Measurements from ENCODE around the gene FSTL4. TPM values are rescaled to one million over a fixed set of nuclear protein-coding genes. Genes with fewer than 3 reads are reported as not detected.

FSTL4 gene
- 0.52 TPM for total RNA-seq

DNA sequence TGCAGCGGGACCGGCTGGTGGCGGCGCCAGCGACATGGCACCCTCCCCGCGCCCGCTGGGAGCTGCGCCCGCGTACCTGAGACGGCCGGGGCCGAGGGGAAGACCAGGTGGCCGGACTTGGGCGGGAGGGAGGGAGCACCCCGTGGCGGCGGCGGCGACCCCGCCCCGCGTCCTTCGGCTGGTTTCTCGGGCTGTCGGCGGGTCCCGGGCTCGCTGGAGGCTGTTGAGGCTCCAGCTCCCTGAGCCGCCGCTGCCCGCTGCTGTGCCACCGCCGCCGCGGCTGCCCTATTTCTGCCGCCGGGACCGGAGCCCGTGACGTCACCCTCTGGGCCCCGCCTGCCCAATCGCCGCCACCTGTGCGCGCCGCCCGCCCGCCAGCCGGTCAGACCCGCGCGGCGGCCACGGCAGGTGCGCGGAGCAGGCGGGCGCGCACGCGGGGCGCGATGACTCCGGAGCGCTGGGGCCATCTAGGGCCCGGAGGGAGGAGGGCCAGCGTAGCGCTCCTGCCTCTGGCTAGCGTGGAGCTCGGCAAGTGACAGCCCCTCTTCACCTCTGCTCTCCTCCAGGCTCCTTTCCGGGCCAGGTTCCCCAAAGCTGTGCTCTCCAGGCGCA is at the start of gene FSTL4:
Gene FSTL4 (minus strand): TSS at position 293 of the 612 bp plus-strand sequence.
- Histone ChIP-seq H3K27me3 (ENCODE audit: insufficient read depth, low read length) (peaks cover 69% of the 10 kb centered on the region), H3K4me3 (ENCODE audit: low read length) (no peak within 1 kb of the TSS), H3K9me3 (ENCODE audit: low read depth, low read length) (no peaks in the 10 kb centered on the region), H3K4me1 (ENCODE audit: insufficient read depth, low read length) (peaks cover 4% of the 10 kb centered on the region)

DNA sequence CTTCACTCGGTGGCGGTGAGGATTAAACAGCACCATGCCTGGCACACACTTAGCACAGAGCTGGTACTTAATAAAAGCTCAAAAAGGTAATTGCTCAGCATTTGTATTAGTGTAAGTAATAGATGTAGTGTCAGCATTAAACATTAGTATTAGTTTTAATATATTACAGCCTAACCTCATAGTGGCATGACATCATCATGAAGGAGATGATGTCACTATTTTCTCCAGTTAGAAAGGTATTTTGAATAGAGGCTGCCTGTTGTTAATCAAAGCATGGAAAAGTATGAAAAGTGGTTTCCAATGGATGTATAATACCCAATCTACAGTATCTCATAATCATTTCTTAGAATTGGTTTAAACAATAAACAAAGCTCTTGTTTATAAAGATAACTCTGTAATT is 49.0 kb upstream of the FSTL4 start:
- no peak overlapping the region for H3K4me3 ChIP-seq (ENCODE audit: low read length)
- no peaks in the 10 kb centered on the region for H3K4me1 ChIP-seq (ENCODE audit: insufficient read depth, low read length)
- no peaks in the 10 kb centered on the region for H3K9me3 ChIP-seq (ENCODE audit: low read depth, low read length)

DNA sequence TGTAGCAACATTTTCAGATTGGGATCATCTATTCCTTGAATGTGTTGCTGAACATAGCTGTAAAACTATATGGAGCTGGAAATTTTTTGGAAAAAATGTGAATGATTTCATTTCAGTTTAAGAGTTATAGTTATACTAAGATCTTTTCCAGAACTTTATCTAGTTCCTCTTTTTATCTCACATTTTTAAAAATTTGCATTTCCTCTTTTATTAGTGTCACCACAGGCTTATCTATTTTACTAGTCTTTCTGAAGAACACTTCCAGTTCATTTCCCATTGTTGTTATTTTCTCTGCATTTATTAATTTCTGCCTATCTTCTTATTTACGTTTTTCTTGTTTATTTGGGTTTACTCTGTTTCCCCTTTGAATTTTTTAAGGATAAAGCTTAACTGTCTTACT is 46.0 kb upstream of the FSTL4 start:
- Histone ChIP-seq H3K4me3 (ENCODE audit: low read length) (no peak overlapping the region), H3K27me3 (ENCODE audit: insufficient read depth, low read length) (no peaks in the 10 kb centered on the region), H3K9me3 (ENCODE audit: low read depth, low read length) (no peaks in the 10 kb centered on the region), H3K4me1 (ENCODE audit: insufficient read depth, low read length) (no peaks in the 10 kb centered on the region)

More for the DNA sequence above, 49.0 kb upstream of the FSTL4 start:
- no peaks in the 10 kb centered on the region for H3K27me3 ChIP-seq (ENCODE audit: insufficient read depth, low read length)

DNA sequence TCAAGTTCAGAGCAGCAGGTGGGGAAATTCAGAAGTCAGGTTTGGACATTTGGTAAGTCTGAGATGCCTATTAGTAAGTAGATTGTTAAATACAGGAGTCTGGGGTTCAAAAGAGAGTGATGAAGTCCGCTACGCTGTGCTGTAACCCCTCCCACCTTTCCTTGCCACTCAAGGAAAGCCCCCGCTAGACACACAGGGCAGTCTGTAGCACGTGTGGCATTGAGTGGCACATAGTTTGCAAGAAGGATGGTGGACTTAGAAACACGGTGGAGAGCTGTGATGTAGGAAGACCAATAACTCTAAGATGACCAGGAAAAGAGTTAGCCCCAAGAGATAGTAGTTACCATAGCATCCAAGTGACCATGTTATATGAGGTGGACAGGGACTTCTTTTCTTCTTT is 44.7 kb upstream of the FSTL4 start:
- Histone ChIP-seq H3K4me3 (ENCODE audit: low read length) (no peak overlapping the region), H3K9me3 (ENCODE audit: low read depth, low read length) (no peaks in the 10 kb centered on the region), H3K4me1 (ENCODE audit: insufficient read depth, low read length) (no peaks in the 10 kb centered on the region), H3K27me3 (ENCODE audit: insufficient read depth, low read length) (no peaks in the 10 kb centered on the region)

DNA sequence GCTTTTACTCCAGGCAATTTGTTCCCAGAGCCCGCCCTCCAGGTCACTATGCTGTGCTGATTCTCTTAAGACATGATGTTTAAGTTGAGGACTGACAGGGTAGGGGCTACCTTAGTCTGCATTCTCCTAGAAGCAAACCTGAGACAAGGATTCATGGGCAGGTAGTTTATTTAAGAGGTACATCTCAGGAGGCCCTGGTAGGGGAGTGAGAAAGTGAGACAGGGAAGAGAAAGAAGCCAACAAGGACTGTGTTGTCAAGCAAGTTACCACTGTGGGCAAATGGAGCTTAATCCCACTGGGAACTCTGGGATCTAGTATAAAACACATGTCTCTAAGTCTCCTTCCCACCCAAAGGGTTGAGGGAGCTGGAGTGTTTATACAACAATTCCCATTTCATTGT is 43.6 kb upstream of the FSTL4 start:
- Histone ChIP-seq H3K9me3 (ENCODE audit: low read depth, low read length) (no peaks in the 10 kb centered on the region), H3K27me3 (ENCODE audit: insufficient read depth, low read length) (no peaks in the 10 kb centered on the region), H3K4me3 (ENCODE audit: low read length) (no peak overlapping the region), H3K4me1 (ENCODE audit: insufficient read depth, low read length) (no peaks in the 10 kb centered on the region)

DNA sequence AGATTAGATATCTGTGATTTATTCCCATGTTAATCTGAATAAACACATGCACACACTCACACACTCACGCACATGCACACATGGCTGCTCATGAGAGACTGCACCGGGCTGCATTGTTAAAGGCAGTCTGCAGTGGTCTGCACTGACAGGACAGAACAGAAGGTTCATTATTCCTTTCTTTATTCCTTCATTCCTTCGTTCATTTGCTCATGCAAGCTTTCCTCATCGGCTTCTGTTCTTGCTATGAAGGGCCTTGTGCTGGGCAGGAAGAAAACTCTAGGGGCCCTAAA is 41.4 kb upstream of the FSTL4 start:
- Histone ChIP-seq H3K4me1 (ENCODE audit: insufficient read depth, low read length) (no peaks in the 10 kb centered on the region), H3K27me3 (ENCODE audit: insufficient read depth, low read length) (no peaks in the 10 kb centered on the region), H3K9me3 (ENCODE audit: low read depth, low read length) (no peaks in the 10 kb centered on the region), H3K4me3 (ENCODE audit: low read length) (no peak overlapping the region)

DNA sequence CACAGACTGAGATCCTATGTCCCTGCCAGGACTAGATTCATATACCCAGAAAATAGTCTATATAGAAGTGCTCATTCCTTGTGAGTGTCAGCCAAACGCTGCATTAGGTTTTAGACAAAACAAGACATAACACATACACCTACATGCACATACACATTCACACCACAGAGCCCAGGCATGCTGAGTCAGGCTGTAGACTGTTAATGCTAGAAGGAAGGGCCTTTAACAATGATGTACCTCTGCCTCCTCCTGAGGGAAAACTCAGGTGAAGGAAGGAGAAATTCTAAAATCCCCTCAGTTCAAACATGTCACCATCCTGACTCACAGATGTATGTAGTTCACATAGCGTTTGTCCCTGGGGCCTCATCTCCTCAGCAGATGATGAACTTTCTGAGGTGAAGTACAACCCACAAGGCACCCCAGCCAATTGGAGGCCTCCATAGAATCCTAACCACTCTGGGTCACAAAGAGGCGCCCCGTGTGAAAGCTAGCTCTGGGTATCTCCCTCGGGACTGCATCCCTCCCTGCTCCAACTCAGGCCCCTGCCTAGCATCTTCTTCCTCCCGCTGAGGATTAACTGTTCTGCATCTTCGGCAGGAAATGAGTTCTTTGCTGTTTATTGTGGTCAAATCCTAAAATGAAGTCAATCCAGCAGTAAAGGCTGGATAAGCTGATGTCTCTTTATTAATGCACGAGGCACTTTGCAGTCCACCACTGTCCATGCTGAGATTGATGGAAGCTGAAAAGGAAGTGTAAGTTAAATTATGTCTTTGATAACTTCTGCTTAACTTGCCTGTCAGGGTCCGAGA is 40.8 kb upstream of the FSTL4 start:
- Histone ChIP-seq H3K4me1 (ENCODE audit: insufficient read depth, low read length) (no peaks in the 10 kb centered on the region), H3K4me3 (ENCODE audit: low read length) (no peak overlapping the region), H3K9me3 (ENCODE audit: low read depth, low read length) (no peaks in the 10 kb centered on the region), H3K27me3 (ENCODE audit: insufficient read depth, low read length) (no peaks in the 10 kb centered on the region)

DNA sequence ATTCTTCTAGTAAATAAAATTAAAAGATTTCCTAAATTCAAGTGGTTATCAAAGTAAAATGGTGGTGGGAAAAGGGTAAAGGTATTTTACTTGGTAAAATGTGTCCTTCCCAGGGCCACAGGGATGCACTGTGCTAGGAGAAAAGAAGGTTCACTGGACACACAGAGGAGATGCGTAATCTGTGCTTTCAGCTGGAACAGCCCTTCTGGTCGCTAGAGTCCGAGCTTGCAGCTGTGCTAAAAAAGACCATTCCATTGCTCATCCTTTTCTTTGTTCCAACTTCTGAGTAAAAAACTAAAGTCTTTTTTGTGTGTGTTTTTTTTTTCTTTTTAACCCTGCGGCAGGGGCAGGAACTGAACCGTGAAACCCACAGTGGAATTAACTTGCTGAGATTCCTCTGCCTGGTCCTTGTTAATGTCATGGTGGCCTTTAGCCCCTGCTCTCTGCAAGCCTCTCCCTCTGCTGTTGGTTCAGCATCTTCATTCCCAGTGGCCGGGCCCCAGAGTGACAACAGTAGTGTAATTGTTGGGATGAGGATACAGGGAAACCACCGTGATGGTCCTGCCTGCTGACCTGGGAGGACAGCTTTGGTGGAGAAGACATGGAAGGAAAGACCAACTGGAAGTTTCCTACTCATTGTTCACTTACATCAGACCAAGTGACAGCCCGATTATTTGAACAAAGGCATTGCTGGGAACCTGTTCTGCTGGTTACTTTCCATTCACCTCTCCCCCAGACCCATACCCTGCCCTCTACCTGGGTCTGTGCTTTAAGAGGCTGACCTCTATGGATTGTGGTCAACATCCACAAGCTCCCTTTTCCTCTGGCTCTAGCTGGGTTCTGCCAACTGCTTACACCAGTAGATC is 31.9 kb upstream of the FSTL4 start:
- Histone ChIP-seq H3K4me1 (ENCODE audit: insufficient read depth, low read length) (no peaks in the 10 kb centered on the region), H3K4me3 (ENCODE audit: low read length) (no peak overlapping the region), H3K27me3 (ENCODE audit: insufficient read depth, low read length) (no peaks in the 10 kb centered on the region), H3K9me3 (ENCODE audit: low read depth, low read length) (no peaks in the 10 kb centered on the region)

DNA sequence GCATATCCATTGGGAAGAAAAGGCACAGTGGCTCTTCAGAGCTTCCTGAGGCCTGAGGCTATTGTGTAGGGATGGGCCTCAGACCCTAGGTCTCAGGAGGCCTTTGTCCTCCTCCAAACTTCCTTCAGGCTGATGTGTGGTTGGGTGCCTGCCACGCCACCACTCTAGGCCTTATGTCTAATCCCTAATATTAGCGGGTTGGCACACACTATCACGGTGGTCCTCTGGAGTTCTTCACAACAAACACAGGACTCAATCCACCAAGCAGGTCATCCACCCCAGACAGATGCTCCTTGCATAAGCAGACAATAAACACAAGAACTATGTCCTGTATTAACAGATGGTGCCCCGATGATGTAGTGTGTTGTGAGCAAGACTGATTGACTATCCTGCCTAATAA is 31.0 kb upstream of the FSTL4 start:
- H3K9me3 ChIP-seq (ENCODE audit: low read depth, low read length) = no peaks in the 10 kb centered on the region
- H3K27me3 ChIP-seq (ENCODE audit: insufficient read depth, low read length) = no peaks in the 10 kb centered on the region
- H3K4me3 ChIP-seq (ENCODE audit: low read length) = no peak overlapping the region
- no peaks in the 10 kb centered on the region for H3K4me1 ChIP-seq (ENCODE audit: insufficient read depth, low read length)

DNA sequence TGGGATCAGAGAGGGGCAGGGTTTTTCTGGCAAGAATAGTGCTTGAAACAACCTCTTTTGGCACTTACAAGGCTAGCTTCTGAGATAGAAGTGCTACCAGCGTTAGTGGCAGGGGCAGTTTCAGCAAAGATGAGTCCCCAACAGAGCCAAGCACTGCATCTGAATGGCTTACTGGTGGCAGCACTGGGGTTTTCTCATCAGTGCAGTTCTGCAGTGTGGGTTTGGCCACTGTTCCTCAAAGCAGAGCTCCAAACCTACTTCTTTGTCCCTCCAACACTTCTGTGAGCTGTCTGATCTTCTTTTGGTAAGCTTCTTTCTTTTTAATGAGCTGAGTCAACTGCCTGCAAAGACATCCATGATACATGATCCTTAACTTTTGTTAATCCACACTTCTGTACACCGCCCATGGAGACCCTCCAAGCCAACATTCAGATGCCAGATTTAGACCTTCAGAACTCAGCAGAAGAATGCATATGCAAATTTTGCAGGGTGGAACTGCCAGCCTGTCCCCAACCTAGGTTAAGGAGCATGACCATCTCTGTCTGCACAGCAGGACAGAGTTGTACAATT is 29.9 kb upstream of the FSTL4 start:
- Histone ChIP-seq H3K4me3 (ENCODE audit: low read length) (no peak overlapping the region), H3K4me1 (ENCODE audit: insufficient read depth, low read length) (no peaks in the 10 kb centered on the region)

DNA sequence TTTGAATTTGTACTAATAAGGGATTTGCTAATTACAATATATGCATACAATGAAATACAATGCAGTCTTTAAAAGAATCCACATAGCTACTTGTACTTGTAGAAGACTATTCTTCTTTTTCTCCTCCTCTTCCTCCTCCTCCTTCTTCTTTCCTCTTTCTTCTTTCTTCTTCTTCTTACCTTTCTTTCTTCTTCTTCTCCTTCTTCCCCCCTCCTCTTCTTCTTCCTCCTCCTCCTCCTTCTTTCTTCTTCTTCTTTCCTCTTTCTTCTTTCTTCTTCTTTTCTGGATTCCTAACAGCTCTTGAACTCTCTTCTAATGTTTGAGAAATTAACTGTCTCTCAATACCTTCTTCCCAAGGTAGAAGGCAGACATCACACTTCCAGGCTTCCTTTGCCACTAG is 29.3 kb upstream of the FSTL4 start:
- Histone ChIP-seq H3K9me3 (ENCODE audit: low read depth, low read length) (no peaks in the 10 kb centered on the region), H3K27me3 (ENCODE audit: insufficient read depth, low read length) (no peaks in the 10 kb centered on the region), H3K4me3 (ENCODE audit: low read length) (no peak overlapping the region), H3K4me1 (ENCODE audit: insufficient read depth, low read length) (no peaks in the 10 kb centered on the region)

More for the DNA sequence above, 29.9 kb upstream of the FSTL4 start:
- no peaks in the 10 kb centered on the region for H3K9me3 ChIP-seq (ENCODE audit: low read depth, low read length)
- H3K27me3 ChIP-seq (ENCODE audit: insufficient read depth, low read length) = no peaks in the 10 kb centered on the region

DNA sequence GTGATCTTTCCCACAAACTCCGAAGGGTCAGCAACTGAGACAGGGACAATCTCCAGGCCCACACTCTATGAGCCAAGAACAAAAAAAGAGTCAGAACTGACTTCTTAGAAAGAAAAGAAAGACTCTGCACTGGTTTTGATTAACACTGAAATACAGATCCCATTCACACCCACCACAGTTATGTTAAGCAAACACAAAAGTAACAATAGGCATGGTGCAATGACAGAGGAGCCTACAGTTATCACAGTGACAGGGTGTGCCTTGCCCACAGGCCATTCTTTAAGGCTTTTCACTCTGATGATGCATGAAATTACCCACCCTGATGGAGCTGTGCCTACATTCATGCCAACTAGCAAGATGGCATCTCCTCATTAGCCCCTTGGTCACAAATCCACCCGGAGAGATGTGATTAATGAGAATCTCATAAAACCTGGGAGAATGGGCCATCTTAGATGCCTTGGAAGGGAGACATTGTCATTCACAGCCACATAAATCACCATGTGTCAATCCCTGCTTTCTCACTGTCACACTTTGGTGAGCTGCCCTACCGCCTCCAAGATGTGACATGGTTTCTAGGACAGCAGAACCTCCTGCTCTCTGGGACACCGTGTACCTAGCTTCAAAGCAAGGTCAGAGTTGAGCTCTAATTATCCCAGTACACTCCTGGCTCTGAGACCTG is 27.6 kb upstream of the FSTL4 start:
- no peaks in the 10 kb centered on the region for H3K4me1 ChIP-seq (ENCODE audit: insufficient read depth, low read length)
- H3K27me3 ChIP-seq (ENCODE audit: insufficient read depth, low read length) = no peaks in the 10 kb centered on the region
- H3K4me3 ChIP-seq (ENCODE audit: low read length) = no peak overlapping the region
- H3K9me3 ChIP-seq (ENCODE audit: low read depth, low read length) = no peaks in the 10 kb centered on the region

DNA sequence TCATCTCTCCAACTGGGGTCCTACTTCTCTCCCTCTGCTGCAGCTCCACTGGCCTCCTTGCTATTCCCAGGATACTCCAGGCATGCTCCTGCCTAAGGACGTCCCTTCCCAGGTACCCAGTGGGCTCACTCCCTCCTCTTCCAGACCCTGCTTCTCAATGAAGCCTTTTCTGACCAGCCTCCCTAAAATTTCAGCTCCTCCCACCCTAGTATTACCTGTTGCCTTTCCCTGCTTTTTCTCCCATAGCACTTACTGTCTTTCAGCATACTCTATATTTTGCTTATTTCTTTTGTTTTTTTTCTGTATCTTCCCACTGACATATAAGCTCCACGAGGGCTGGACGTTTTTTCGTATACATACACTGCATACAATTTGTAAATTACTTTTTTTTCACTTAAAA is 26.1 kb upstream of the FSTL4 start:
- no peak overlapping the region for H3K4me3 ChIP-seq (ENCODE audit: low read length)
- no peaks in the 10 kb centered on the region for H3K9me3 ChIP-seq (ENCODE audit: low read depth, low read length)
- no peaks in the 10 kb centered on the region for H3K27me3 ChIP-seq (ENCODE audit: insufficient read depth, low read length)
- H3K4me1 ChIP-seq (ENCODE audit: insufficient read depth, low read length) = no peaks in the 10 kb centered on the region

DNA sequence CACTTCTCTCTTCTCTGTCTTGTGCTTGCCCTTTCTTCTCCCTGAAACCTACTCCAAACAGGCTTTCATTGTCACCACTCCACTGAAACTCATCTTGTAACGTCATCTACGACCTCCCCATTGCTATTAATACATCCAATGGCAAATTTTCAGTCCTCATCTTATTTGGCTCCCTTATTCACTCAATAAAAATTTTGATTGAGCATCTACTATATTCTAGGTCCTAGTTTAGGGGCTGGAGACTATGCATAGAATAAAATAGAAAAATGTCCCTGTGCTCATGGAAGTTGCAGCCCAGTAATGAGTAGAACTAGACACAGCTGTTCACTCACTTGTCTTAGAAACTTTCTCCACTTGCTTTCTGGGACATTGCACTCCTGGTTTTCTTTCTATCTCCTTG is 24.9 kb upstream of the FSTL4 start:
- Histone ChIP-seq H3K4me3 (ENCODE audit: low read length) (no peak overlapping the region), H3K27me3 (ENCODE audit: insufficient read depth, low read length) (no peaks in the 10 kb centered on the region), H3K4me1 (ENCODE audit: insufficient read depth, low read length) (no peaks in the 10 kb centered on the region), H3K9me3 (ENCODE audit: low read depth, low read length) (no peaks in the 10 kb centered on the region)

DNA sequence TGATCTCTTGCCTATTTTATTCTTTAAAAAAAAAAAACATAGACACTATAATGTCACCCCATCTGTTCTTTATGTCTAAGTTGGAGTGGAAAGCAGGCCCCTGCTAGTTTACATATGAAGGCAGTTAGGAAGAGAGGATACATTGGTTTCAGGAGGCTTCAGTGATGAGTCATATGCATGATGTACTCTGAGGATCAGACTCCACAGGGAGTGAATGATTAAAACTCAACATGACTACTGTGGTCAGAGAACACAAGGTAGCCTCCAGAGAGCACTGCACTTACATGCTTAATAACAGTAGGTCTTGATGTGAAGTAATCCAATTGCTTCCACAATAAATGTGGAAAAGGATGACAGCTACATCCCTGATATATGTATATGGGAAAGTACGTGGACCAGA is 22.7 kb upstream of the FSTL4 start:
- Histone ChIP-seq H3K4me3 (ENCODE audit: low read length) (no peak overlapping the region), H3K27me3 (ENCODE audit: insufficient read depth, low read length) (no peaks in the 10 kb centered on the region), H3K9me3 (ENCODE audit: low read depth, low read length) (no peaks in the 10 kb centered on the region), H3K4me1 (ENCODE audit: insufficient read depth, low read length) (no peaks in the 10 kb centered on the region)
